Activated naive CD4-positive, alpha-beta T cell treated with anti-CD3 and anti-CD28 coated beads, Interleukin-2, amount 50 U/mL, for 24 hours (primary cell): ENCODE results near the gene CROCC2.

Source experiments
- H3K27ac Mint-ChIP-seq: one replicate; pipeline ENCODE4 v1.8.0; 2021; ENCODE audit warnings: mild to moderate bottlenecking, mixed read lengths
- H3K27me3 Mint-ChIP-seq: one replicate; pipeline ENCODE4 v1.8.0; 2021; ENCODE audit warnings: mixed read lengths
- H3K36me3 Mint-ChIP-seq: one replicate; pipeline ENCODE4 v1.8.0; 2021; ENCODE audit warnings: mixed read lengths
- H3K4me1 Mint-ChIP-seq: one replicate; pipeline ENCODE4 v1.8.0; 2021; ENCODE audit warnings: mixed read lengths
- H3K4me3 Mint-ChIP-seq: one replicate; pipeline ENCODE4 v1.8.0; 2021; ENCODE audit warnings: mild to moderate bottlenecking, mixed read lengths
- H3K9me3 Mint-ChIP-seq: one replicate; pipeline ENCODE4 v1.8.0; 2021; ENCODE audit warnings: mixed read lengths

Gene CROCC2

DNA sequence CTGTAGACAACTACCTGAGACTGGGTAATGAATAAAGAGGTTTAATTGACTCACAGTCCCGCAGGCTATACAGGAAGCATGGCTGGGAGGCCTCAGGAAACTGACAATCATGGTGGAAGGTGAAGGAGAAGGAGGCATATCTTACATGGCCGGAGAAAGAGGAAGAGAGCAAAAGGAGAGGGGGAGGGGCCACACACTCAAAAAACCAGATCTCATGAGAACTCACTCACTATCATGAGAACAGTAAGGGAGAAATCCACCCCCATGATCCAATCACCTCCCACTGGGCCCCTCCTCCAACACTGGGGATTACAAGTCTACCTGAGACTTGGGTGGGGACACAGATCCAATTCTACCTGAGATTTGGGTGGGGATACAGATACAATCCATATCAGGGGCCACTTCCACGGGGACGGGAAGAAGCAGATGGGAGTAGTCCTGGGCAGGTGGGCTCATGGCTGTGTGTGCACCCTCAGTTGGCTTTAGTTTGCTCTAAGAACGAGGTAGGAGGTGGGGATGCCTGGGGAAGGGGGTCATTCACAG lies 20.0 kb upstream of the CROCC2 start:
- Mint-ChIP-seq H3K4me3 (no peak overlapping the region), H3K36me3 (no peaks in the 10 kb centered on the region), H3K9me3 (no peaks in the 10 kb centered on the region), H3K27ac (no peak overlapping the region), H3K27me3 (no peaks in the 10 kb centered on the region), H3K4me1 (no peaks in the 10 kb centered on the region)

DNA sequence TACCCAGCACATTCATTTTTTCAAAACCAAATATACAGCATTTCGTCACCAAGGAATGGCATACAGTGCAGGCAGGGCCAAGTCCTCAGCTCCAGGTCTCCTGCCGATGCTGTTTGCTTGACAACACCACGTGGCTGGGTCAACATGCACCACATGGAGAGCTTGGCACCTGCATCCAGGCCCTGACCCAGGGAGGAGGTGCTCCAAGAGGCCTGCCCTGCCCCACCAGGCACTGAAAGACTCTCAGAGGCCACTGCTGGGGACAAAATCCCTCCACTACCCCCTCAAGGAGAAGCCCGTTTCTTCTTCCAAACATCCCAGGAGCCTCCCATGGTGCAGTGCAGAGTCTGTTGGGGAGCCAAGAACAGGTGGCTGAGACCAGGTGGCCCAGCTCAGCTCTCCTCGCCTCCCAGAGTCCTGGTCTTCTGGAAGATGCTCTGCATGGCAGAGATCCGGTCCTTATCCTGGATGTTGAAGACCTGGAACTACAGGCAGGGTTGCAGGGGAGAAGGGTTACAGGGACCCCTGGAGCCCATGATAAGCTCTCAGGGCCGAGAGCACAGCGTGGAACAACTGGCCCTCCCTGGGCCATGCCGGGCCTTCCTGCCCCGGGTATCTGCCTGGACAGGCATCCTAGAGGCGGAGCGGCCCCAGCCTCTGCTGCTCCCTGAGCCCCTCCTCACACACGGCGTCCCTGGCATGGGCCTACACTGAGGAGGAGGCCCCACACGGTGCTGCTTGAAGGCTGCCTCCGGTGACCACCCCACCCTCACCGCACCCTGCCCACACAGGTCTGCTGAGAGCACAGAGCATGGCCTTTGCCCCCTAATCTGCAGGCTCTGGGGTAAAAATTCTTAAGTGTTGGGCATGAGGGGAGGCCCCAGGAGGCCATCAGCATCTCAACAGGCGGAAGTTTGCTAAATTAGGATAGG lies 19.2 kb upstream of the CROCC2 start:
- H3K27me3 Mint-ChIP-seq = no peaks in the 10 kb centered on the region

DNA sequence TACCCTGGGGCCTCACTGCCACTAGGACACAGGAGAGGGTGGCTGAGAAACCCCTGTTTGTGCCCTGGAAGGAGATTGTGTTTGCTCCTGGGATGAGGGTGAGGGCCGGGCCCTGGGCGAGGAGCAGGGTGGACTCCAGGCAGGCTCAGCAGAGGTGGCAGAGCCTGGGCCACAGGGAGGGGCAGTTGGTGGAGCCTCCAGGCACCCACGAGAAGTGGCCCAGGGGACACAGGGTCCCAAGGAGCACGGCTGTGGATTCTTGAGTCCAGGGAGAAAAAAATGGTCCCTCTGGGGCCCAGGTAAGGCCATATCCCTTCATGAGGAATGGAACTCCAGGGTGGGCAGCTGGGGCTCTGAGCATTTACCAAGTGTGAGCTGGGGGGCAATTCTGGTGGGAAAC lies 18.5 kb upstream of the CROCC2 start:
- Mint-ChIP-seq H3K4me1 (no peaks in the 10 kb centered on the region), H3K36me3 (no peaks in the 10 kb centered on the region), H3K27me3 (no peaks in the 10 kb centered on the region), H3K27ac (no peak overlapping the region), H3K4me3 (no peak overlapping the region), H3K9me3 (no peaks in the 10 kb centered on the region)

More for the DNA sequence above, 19.2 kb upstream of the CROCC2 start:
- Mint-ChIP-seq H3K9me3 (no peaks in the 10 kb centered on the region), H3K4me3 (no peak overlapping the region), H3K27ac (no peak overlapping the region), H3K4me1 (no peaks in the 10 kb centered on the region), H3K36me3 (no peaks in the 10 kb centered on the region)

DNA sequence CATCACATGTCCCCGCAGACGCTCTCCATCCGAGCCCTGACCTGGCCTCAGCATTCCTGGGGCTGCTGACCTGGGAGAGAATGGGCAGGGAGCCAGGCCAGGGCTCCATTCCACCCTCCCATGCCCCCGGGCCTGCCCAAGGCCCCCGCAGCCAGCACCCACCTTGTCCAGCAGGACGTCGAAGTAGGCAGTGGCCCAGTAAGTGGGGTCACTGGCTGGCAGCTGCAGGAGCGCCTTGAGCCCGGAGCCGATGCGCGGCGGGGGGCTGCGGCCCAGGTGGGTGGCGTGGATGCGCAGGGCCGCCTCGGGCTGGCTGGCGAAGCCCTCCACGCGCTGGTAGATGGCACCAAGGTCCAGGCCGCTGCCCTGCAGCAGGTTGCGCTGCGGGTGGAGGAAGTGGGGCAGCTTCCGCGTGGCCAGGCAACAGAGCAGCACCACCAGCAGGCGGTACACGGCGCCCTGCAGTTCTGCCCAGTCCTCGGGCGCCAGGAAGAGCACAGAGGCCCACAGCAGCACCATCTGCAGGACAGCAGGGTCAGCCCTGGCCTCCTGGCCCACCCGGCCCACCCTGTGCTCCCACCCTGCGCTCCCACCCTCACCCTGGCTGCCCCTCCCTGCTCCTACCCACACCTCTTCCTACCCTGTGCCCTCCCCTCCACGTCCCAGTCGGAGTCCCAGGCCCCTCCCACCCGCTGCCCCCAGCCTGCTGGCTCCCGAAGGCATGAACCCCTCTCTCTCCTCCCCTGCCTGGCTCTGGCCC lies 17.8 kb upstream of the CROCC2 start:
- H3K4me3 Mint-ChIP-seq = no peak overlapping the region
- no peaks in the 10 kb centered on the region for H3K27me3 Mint-ChIP-seq
- H3K27ac Mint-ChIP-seq = no peak overlapping the region
- H3K36me3 Mint-ChIP-seq = no peaks in the 10 kb centered on the region
- H3K4me1 Mint-ChIP-seq = no peaks in the 10 kb centered on the region
- H3K9me3 Mint-ChIP-seq = no peaks in the 10 kb centered on the region

DNA sequence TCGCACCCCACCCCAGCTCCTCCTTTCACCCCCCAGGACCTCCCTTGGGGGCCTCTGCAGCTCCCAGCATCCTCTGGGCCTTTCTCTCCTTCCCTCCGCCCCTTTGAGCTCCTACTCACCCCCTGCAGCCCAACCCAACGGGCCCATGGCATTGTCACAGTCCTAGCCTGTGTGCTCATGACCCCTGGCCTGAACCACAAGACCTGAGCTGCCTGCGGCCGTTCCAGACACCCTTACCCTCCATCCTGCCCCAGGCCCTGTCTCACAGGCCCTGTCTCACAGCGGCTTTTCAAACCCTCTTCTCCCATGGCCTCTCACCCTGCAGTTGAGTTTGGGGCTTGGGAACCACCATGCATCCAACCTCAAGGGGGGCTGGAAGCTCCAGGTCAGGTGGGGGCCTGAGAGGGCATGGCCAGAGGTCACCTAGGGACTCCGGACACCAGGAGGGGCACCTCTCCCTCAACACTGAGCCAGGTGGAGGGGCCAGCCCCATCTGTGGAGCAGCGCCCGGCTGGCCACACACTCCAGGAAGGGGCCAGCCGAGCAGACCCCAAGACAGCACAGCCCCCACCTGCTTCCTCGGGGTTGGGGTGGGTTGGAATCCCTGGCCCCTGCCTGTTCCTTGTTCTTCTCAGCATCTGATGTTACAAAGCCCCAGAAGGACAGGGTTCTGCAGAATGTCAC lies 17.1 kb upstream of the CROCC2 start:
- peaks cover 4% of the 10 kb centered on the region for H3K4me1 Mint-ChIP-seq
- no peaks in the 10 kb centered on the region for H3K9me3 Mint-ChIP-seq
- no peak overlapping the region for H3K4me3 Mint-ChIP-seq
- H3K36me3 Mint-ChIP-seq = no peaks in the 10 kb centered on the region
- H3K27ac Mint-ChIP-seq = peak overlapping the region; percentile 41
- no peaks in the 10 kb centered on the region for H3K27me3 Mint-ChIP-seq

DNA sequence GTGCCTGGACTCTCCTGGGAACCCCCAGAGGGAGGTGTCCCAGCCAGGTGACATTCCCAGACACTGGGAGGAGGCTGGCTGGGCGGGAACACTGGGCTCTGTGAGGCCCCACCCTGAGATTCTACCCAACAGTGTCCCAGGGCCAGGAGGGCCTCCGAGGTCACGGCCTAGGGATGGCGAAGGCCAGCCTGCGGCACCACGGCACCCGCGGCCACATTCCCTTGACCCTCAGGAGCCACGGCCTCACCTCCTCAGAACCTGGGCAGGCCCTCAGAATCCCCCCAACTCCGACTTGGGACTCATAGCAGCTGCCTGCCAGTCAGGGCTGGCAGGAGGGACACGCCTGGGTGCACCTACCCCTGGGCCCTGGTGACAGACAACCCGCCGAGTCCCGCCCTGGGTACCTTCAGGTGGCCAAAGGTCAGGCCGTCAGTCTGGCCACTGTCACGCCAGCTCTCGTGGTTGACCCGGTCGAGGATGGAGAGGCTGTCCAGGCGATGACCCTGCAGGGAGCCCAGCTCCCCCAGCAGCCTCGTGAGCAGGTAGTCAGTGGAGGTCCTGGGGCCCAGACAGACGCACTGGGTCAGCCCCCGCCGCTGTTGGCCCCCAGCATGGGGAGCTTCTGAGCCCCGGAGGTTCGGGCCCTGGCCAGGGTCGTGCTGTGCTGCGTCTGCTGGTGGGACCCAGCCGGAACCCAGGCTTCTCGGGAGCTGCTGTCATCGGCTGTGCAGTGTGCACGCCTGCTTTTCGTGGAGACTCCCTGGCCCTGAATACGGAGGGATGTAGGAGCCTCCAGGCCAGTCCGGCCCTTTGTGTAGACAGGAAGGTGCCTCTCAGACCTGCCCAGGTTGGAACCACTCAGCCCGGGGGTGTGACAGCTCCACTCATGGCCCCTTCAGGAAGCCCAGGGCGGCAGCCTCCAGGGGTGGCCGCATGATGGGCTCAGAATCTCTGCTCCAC lies 16.3 kb upstream of the CROCC2 start:
- H3K27me3 Mint-ChIP-seq = no peaks in the 10 kb centered on the region
- H3K36me3 Mint-ChIP-seq = no peaks in the 10 kb centered on the region
- H3K9me3 Mint-ChIP-seq = no peaks in the 10 kb centered on the region
- H3K27ac Mint-ChIP-seq = no peak overlapping the region
- no peak overlapping the region for H3K4me3 Mint-ChIP-seq
- peaks cover 4% of the 10 kb centered on the region for H3K4me1 Mint-ChIP-seq

DNA sequence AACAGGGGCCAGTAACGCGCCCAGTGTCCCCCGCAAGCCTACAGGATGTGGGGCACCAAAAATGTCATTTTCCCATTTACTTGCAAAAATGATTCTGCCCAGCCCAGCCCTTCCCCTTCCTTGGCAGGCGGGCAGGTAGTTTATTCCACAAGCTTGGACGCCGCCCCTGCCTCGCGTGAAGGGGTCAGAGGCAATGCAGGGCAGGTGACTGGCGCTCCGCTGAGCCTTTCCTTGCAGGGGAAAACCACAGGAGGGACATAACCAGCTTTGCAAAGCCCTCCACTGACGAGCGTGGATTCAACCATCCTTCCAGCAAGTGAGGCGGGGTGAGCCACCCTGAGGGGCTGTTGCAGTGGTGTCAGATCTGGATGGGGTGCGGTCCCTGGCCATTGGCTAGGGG lies 15.4 kb upstream of the CROCC2 start:
- Mint-ChIP-seq H3K9me3 (no peaks in the 10 kb centered on the region), H3K4me3 (no peak overlapping the region), H3K27me3 (no peaks in the 10 kb centered on the region), H3K27ac (no peak overlapping the region), H3K36me3 (no peaks in the 10 kb centered on the region), H3K4me1 (peaks cover 4% of the 10 kb centered on the region)

DNA sequence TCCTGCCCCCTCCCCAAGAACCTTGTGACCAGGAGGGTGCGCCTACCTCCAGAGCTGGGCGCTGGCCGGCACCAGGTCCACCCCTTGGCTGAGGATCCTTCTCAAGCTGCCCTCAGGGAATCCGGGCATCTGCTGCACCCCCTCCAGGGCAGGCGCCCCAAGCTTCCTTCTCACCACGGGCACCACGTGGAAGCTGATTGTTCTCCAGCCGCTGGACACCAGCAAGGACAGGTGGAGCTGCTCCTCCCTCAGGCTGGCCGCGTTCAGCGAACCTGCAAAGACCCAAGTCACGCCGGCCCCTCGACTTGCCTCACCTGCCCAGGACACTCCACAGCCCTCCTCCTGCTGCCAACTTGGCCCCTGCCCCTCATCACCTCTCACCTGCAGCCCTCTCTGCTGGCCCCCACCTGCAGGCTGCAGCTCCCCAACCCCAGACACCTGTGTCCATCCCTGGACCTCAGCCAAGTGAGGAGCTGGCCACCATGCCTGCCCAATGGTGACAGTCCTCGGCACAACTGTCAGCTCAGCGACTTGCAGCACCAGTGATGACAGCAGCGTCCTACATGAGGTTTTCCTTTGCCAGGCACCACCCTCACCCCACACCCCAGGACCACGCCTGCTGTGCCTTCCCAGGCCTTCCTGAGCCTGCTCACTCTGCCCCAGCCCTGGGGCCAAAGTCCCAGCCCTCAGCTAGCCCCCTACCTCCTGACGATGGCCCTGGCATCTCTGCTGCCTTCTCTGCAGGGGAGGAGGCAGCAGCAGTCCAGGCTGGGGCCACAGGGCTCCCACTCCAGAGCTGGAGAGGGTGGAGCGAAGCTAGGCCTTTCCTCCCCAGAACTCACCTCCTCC lies 14.4 kb upstream of the CROCC2 start:
- Mint-ChIP-seq H3K27ac (no peak overlapping the region), H3K4me1 (peaks cover 4% of the 10 kb centered on the region), H3K27me3 (no peaks in the 10 kb centered on the region), H3K9me3 (no peaks in the 10 kb centered on the region), H3K4me3 (no peak overlapping the region), H3K36me3 (no peaks in the 10 kb centered on the region)

DNA sequence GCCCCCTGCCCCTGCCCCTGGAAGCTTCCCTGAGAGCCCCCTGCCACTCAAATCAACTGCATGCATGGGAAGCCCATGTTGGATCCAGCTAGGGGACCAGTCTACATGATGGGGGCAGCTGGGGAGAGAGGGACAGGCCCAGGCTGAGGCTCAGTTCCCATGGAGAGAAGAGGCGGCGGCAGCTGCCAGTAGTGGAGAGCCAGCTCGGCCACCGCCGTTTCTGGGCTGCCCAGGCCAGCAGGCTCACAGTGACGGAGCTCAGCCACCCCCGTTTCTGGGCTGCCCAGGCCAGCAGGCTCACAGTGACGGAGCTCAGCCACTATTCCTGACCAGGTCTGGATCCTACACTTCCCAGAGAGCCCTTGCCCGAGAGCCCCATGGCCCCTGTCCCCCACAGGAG lies 13.8 kb upstream of the CROCC2 start:
- Mint-ChIP-seq H3K4me1 (peaks cover 4% of the 10 kb centered on the region), H3K27me3 (no peaks in the 10 kb centered on the region), H3K4me3 (no peak overlapping the region), H3K27ac (no peak overlapping the region), H3K9me3 (no peaks in the 10 kb centered on the region), H3K36me3 (no peaks in the 10 kb centered on the region)

DNA sequence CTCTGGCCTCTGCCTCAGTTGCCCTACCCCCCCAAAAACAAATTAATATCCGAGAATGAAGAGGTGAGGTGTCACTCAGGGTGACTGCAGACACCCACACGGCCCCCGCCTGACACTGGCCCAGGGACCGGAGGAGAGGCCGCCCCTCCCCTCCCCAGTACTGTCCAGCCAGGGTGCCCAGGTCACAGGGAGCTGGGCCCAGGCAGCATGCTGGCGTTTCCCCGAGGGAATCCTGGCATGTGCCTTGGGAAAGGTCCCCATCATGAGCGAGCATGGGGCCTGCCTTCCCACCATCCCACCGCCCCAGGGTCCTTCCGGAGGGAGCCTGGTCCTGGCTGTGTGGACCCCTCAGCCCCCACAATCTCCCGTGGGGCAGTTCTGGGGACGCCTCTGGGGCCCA lies 13.2 kb upstream of the CROCC2 start:
- Mint-ChIP-seq H3K9me3 (no peaks in the 10 kb centered on the region), H3K27me3 (no peaks in the 10 kb centered on the region), H3K36me3 (no peaks in the 10 kb centered on the region), H3K4me3 (no peak overlapping the region), H3K27ac (no peak overlapping the region), H3K4me1 (peaks cover 4% of the 10 kb centered on the region)

DNA sequence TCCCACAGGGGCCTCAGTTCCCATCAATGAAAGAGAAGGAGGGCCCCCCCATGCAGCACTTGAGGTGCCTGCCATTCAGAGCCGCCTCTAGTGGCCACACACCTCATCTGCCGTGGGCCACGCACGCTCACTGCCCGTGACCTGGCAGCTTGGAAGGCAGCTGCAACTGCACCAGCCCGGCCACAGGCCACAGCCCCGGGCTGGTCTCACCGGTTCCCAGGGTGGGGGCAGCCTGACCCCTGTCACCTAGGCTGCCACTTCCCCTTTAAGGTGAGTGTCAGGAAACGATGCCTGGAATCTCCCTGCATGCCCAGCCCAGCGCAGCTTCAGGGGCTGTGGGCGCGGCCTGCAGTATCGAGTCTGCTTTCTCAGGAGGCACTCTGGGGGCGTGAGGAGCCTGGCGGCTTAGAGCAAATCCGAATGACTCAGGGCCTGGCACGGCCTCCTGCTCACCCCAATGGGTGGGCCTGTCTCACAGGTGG lies 12.7 kb upstream of the CROCC2 start:
- Mint-ChIP-seq H3K27ac (no peak overlapping the region), H3K4me1 (peaks cover 4% of the 10 kb centered on the region), H3K27me3 (no peaks in the 10 kb centered on the region), H3K36me3 (no peaks in the 10 kb centered on the region), H3K9me3 (no peaks in the 10 kb centered on the region), H3K4me3 (no peak overlapping the region)

DNA sequence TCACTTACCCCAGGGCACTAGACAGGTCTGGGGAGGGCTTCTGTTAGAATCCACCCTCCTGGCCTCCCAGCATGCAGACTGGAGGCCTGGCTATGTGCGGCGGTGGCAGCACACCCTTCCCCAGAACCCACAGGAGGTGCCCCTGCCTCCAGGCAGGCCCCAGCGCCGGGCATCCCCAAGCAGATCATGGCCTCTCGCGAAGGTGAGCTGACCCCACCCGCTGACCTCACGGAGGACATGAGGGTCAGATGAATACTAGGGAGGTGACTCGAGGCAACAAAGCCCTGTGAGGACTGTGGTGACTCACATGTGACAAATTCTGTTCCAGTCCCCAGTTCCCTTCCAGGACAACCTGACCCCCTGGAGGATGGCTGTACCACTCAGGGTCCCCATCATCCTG lies 12.1 kb upstream of the CROCC2 start:
- Mint-ChIP-seq H3K27me3 (no peaks in the 10 kb centered on the region), H3K27ac (no peak overlapping the region), H3K4me1 (peaks cover 4% of the 10 kb centered on the region), H3K9me3 (no peaks in the 10 kb centered on the region), H3K4me3 (no peak overlapping the region), H3K36me3 (no peaks in the 10 kb centered on the region)

DNA sequence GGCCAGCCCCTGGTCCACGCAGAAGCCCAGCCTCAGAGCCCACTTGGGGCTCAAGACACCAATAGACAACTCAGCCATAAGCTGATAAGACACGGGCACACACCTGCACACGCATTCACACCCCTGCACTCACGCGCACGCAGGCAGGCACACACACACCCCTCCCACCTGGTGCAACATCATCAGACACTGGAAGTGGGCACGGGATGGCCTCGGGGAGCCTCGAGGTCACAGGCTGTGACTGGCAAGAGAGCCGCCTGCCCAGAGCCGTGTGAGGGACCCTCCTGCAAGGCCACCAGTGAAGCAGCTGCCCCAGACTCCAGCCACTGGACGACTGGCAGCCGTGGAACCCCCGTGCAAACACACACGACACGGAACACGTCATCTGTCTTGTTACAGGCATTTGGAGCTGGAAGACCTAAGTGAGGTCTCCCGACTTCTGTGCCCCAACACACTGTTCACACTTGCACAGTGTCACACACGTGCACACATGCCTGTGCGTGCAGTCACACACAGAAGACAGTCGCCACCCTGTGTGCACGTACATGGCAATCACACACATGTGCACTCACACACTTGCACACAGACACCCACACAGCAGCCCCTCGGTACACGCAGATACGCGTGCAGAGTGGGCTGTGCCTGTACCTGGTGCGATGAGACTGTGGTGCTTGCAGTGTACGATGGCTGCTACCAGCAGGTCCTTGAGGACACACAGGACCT lies 11.1 kb upstream of the CROCC2 start:
- no peaks in the 10 kb centered on the region for H3K27me3 Mint-ChIP-seq
- H3K4me3 Mint-ChIP-seq = no peak overlapping the region
- H3K36me3 Mint-ChIP-seq = no peaks in the 10 kb centered on the region
- no peak overlapping the region for H3K27ac Mint-ChIP-seq
- peaks cover 4% of the 10 kb centered on the region for H3K4me1 Mint-ChIP-seq
- no peaks in the 10 kb centered on the region for H3K9me3 Mint-ChIP-seq
